ENCODE results near the gene TRHDE.

The TRHDE gene, protein sequence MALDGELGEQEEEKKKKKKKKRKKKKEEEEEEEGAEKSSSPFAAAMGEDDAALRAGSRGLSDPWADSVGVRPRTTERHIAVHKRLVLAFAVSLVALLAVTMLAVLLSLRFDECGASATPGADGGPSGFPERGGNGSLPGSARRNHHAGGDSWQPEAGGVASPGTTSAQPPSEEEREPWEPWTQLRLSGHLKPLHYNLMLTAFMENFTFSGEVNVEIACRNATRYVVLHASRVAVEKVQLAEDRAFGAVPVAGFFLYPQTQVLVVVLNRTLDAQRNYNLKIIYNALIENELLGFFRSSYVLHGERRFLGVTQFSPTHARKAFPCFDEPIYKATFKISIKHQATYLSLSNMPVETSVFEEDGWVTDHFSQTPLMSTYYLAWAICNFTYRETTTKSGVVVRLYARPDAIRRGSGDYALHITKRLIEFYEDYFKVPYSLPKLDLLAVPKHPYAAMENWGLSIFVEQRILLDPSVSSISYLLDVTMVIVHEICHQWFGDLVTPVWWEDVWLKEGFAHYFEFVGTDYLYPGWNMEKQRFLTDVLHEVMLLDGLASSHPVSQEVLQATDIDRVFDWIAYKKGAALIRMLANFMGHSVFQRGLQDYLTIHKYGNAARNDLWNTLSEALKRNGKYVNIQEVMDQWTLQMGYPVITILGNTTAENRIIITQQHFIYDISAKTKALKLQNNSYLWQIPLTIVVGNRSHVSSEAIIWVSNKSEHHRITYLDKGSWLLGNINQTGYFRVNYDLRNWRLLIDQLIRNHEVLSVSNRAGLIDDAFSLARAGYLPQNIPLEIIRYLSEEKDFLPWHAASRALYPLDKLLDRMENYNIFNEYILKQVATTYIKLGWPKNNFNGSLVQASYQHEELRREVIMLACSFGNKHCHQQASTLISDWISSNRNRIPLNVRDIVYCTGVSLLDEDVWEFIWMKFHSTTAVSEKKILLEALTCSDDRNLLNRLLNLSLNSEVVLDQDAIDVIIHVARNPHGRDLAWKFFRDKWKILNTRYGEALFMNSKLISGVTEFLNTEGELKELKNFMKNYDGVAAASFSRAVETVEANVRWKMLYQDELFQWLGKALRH

DNA sequence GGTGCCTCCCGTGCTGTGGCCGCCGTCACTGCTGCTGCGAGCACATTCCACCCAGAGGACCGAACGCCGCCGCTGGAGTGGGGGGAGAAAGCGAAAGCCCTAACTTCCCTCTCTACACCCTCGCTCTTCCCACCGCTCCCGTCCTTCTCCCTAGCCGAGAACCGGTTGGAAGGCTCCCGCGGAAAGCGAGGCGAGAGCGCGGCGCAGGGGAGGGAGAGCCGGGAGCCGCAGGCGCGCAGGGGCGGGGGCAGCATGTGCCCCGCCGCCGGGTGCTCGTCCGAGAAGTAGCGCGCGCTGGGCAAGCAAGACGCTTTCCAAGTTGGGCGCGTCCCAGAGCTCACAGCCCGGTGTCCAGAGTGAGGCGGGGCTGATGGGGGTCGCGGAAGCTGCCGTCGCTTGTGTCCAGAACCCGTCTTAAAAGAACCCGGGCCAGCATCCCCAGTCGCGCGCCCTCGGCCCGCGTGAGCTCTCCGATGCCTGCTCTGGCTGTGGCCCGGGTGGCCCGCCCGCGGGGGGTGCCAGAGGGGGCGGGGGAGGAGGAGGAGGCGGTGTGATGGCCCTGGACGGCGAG lies at the start of gene TRHDE:
Gene TRHDE (plus strand): TSS at position 280 of the 571 bp plus-strand sequence. CDS start 274 bp downstream, at position 554.
- peaks cover 41 to 49% of the 10 kb centered on the region in 2 donors for H3K27me3 ChIP-seq (ENCODE audit: control insufficient read depth in 1 of 2, insufficient read depth in 2 of 2, low read length in 2 of 2)
- peak within 1 kb of the TSS; percentile 41 for H3K27ac ChIP-seq (ENCODE audit: low read depth, low read length)
- H3K9me3 ChIP-seq (ENCODE audit: control insufficient read depth in 1 of 2, low read length in 2 of 2) = no peaks in the 10 kb centered on the region
- H3K4me1 ChIP-seq (ENCODE audit: control insufficient read depth in 1 of 2, insufficient read depth in 2 of 2, low read length in 2 of 2) = peaks cover 4 to 17% of the 10 kb centered on the region in 2 donors
- no peak within 1 kb of the TSS for H3K9ac ChIP-seq (ENCODE audit: low read depth in 1 of 2, low read length in 2 of 2)
- peak within 1 kb of the TSS; percentile 68 to 71 for H3K4me3 ChIP-seq (ENCODE audit: low read depth in 1 of 2, low read length in 2 of 2)
- H3K36me3 ChIP-seq (ENCODE audit: control insufficient read depth in 1 of 2, insufficient read depth in 2 of 2, low read length in 2 of 2) = no peaks in the 10 kb centered on the region

DNA sequence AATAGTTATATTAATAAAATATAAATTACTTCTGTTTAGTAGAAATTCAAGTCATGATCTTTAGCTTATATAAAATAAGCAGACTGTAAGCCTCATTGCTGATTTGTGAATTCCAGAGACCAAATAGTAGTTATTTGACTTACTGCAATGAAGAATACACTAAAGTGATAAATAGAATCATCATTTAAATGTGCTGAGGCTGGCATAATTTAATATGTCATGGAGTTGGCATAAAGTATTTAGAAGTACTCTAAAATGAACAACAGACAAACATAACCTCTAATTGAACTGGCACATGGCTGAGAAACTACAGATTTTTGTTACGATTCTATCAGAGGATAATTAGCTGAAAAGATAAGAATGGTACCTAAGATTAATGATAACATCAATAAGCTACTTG lies 45.7 kb upstream of the TRHDE start:
- Histone ChIP-seq H3K9me3 (ENCODE audit: control insufficient read depth in 1 of 2, low read length in 2 of 2) (no peaks in the 10 kb centered on the region), H3K4me3 (ENCODE audit: low read depth in 1 of 2, low read length in 2 of 2) (no peak overlapping the region), H3K27me3 (ENCODE audit: control insufficient read depth in 1 of 2, insufficient read depth in 2 of 2, low read length in 2 of 2) (no peaks in the 10 kb centered on the region), H3K36me3 (ENCODE audit: control insufficient read depth in 1 of 2, insufficient read depth in 2 of 2, low read length in 2 of 2) (no peaks in the 10 kb centered on the region), H3K9ac (ENCODE audit: low read depth in 1 of 2, low read length in 2 of 2) (no peak overlapping the region), H3K4me1 (ENCODE audit: control insufficient read depth in 1 of 2, insufficient read depth in 2 of 2, low read length in 2 of 2) (no peaks in the 10 kb centered on the region), H3K27ac (ENCODE audit: low read depth, low read length) (no peak overlapping the region)

DNA sequence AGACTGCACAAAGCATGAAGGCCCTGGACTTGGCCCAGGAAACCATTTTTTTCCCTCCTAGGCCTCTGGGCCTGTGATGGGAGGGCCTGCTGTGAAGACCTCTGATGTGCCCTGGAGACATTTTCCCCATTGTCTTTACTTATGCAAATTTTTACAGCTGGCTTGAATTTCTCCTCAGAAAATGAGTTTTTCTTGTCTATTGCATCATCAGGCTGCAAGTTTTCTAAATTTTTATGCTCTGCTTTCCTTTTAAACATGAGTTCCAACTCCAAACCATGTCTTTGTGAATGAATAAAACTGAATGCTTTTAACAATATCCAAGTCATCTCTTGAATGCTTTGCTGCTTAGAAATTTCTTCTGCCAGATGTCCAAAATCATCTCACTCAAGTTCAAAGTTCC lies 43.7 kb upstream of the TRHDE start:
- Histone ChIP-seq H3K27ac (ENCODE audit: low read depth, low read length) (no peak overlapping the region), H3K4me1 (ENCODE audit: control insufficient read depth in 1 of 2, insufficient read depth in 2 of 2, low read length in 2 of 2) (no peaks in the 10 kb centered on the region), H3K36me3 (ENCODE audit: control insufficient read depth in 1 of 2, insufficient read depth in 2 of 2, low read length in 2 of 2) (no peaks in the 10 kb centered on the region), H3K9ac (ENCODE audit: low read depth in 1 of 2, low read length in 2 of 2) (no peak overlapping the region), H3K27me3 (ENCODE audit: control insufficient read depth in 1 of 2, insufficient read depth in 2 of 2, low read length in 2 of 2) (no peaks in the 10 kb centered on the region), H3K9me3 (ENCODE audit: control insufficient read depth in 1 of 2, low read length in 2 of 2) (no peaks in the 10 kb centered on the region), H3K4me3 (ENCODE audit: low read depth in 1 of 2, low read length in 2 of 2) (no peak overlapping the region)

DNA sequence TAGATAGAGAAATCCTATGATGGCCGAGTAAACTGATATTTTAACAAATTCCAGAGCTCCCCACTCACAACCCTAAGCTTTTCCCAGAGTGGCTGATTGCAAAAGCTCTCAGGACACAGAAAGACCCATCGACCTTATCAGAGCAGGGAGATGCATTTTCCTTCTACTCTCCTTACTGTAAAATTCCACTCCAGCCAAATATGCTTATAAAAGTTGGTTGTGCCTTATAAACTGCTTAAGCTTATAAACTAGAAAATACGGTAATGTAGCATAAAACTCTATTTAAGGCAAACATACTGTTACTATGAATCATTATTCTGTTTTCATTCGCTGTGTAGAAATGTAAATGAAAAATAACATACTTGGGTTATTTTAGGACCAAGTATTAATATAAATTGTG lies 41.6 kb upstream of the TRHDE start:
- H3K9me3 ChIP-seq (ENCODE audit: control insufficient read depth in 1 of 2, low read length in 2 of 2) = no peaks in the 10 kb centered on the region
- H3K27ac ChIP-seq (ENCODE audit: low read depth, low read length) = no peak overlapping the region
- H3K4me1 ChIP-seq (ENCODE audit: control insufficient read depth in 1 of 2, insufficient read depth in 2 of 2, low read length in 2 of 2) = no peaks in the 10 kb centered on the region
- H3K9ac ChIP-seq (ENCODE audit: low read depth in 1 of 2, low read length in 2 of 2) = no peak overlapping the region
- no peak overlapping the region for H3K4me3 ChIP-seq (ENCODE audit: low read depth in 1 of 2, low read length in 2 of 2)
- no peaks in the 10 kb centered on the region for H3K27me3 ChIP-seq (ENCODE audit: control insufficient read depth in 1 of 2, insufficient read depth in 2 of 2, low read length in 2 of 2)
- no peaks in the 10 kb centered on the region for H3K36me3 ChIP-seq (ENCODE audit: control insufficient read depth in 1 of 2, insufficient read depth in 2 of 2, low read length in 2 of 2)

DNA sequence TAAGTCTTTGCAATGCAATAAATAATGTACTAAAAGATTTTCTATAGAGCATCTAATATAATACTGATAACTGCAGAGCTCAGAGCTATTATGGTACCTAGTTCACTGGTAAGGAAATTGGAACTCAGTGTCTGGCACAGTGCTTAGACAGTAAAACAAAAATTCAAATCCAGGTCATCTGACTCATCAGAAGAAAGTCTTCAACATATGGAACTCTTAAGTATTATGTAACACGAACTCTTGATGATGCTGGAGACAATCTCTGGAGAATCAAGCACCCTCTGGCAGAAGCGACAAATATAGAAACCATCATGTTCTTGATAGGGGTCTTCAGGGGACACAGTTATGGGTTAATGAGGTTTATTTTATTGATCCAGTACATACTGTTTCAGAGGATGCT lies 37.3 kb upstream of the TRHDE start:
- no peaks in the 10 kb centered on the region for H3K36me3 ChIP-seq (ENCODE audit: control insufficient read depth in 1 of 2, insufficient read depth in 2 of 2, low read length in 2 of 2)
- H3K9ac ChIP-seq (ENCODE audit: low read depth in 1 of 2, low read length in 2 of 2) = no peak overlapping the region
- no peaks in the 10 kb centered on the region for H3K9me3 ChIP-seq (ENCODE audit: control insufficient read depth in 1 of 2, low read length in 2 of 2)
- no peak overlapping the region for H3K4me3 ChIP-seq (ENCODE audit: low read depth in 1 of 2, low read length in 2 of 2)
- H3K4me1 ChIP-seq (ENCODE audit: control insufficient read depth in 1 of 2, insufficient read depth in 2 of 2, low read length in 2 of 2) = no peaks in the 10 kb centered on the region
- no peak overlapping the region for H3K27ac ChIP-seq (ENCODE audit: low read depth, low read length)
- H3K27me3 ChIP-seq (ENCODE audit: control insufficient read depth in 1 of 2, insufficient read depth in 2 of 2, low read length in 2 of 2) = no peaks in the 10 kb centered on the region

DNA sequence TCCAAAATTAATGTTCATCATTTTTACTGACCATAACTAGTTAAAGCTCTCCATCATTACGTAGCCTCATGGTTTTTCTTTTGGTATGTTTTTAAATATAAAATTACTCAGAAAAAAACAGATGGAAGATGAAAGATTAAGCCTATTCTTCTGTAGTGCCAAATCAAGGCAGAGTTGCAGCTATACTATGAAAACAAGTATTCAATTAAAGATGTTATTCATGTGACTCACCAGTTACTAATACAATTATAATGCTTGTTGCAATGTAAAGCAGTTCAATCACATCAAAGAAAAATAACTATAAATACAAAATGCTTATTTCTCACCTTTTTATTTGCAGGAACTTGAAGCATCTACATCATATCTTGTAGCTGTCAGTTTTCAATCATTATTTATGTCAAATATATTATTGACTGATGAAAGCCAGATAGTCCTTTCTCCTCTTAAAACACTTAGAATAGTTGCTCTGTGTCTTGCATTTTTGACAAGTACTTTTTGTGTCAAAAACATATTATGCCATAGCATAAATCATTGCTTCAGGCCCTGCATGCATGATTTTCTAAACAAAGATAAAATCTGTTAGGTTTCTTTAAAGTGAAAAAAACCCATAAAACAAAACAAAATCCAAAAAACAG lies 36.0 kb upstream of the TRHDE start:
- H3K36me3 ChIP-seq (ENCODE audit: control insufficient read depth in 1 of 2, insufficient read depth in 2 of 2, low read length in 2 of 2) = no peaks in the 10 kb centered on the region
- no peaks in the 10 kb centered on the region for H3K4me1 ChIP-seq (ENCODE audit: control insufficient read depth in 1 of 2, insufficient read depth in 2 of 2, low read length in 2 of 2)
- H3K9me3 ChIP-seq (ENCODE audit: control insufficient read depth in 1 of 2, low read length in 2 of 2) = no peaks in the 10 kb centered on the region
- H3K27me3 ChIP-seq (ENCODE audit: control insufficient read depth in 1 of 2, insufficient read depth in 2 of 2, low read length in 2 of 2) = no peaks in the 10 kb centered on the region
- no peak overlapping the region for H3K27ac ChIP-seq (ENCODE audit: low read depth, low read length)
- no peak overlapping the region for H3K4me3 ChIP-seq (ENCODE audit: low read depth in 1 of 2, low read length in 2 of 2)
- H3K9ac ChIP-seq (ENCODE audit: low read depth in 1 of 2, low read length in 2 of 2) = no peak overlapping the region

DNA sequence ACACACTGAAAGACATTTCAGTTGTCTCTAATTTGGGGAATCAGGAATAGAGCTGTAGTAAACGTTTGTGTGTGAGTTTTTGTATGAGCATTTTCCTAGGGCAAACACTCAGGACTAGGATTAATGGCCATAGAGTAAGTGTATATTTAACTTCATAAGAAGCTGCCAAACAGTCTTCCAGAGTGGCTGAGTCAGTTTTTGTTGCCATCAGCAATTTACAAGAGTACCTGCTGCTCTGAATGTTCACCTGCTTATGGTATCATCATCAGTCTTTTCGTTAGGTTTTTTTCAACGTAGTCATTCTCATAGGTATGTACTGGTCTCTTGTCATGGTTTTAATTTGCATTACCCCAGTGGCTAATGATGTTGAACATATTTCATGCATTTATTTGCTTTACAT lies 30.6 kb upstream of the TRHDE start:
- no peaks in the 10 kb centered on the region for H3K9me3 ChIP-seq (ENCODE audit: control insufficient read depth in 1 of 2, low read length in 2 of 2)
- H3K4me3 ChIP-seq (ENCODE audit: low read depth in 1 of 2, low read length in 2 of 2) = no peak overlapping the region
- no peak overlapping the region for H3K27ac ChIP-seq (ENCODE audit: low read depth, low read length)
- H3K36me3 ChIP-seq (ENCODE audit: control insufficient read depth in 1 of 2, insufficient read depth in 2 of 2, low read length in 2 of 2) = no peaks in the 10 kb centered on the region
- H3K27me3 ChIP-seq (ENCODE audit: control insufficient read depth in 1 of 2, insufficient read depth in 2 of 2, low read length in 2 of 2) = no peaks in the 10 kb centered on the region
- no peak overlapping the region for H3K9ac ChIP-seq (ENCODE audit: low read depth in 1 of 2, low read length in 2 of 2)
- H3K4me1 ChIP-seq (ENCODE audit: control insufficient read depth in 1 of 2, insufficient read depth in 2 of 2, low read length in 2 of 2) = no peaks in the 10 kb centered on the region

DNA sequence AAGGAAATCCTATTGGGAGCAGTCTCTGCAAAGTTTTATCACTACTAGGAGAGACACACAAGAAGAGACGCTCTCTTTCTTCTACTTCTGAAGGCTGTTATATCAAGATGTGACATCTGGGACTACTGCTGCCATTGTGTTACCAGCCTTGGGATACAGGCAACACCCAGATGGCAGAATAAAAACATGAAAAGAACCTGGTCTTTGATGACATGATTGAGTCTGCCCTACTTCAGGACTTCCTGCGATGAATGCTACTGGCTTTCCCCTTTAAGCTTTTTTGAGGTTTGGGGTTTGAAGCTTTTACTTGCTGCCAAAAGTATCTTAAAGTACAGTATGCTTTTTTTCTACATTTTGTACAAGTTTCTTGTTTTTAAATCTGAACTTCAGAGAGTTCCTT lies 29.2 kb upstream of the TRHDE start:
- no peaks in the 10 kb centered on the region for H3K9me3 ChIP-seq (ENCODE audit: control insufficient read depth in 1 of 2, low read length in 2 of 2)
- H3K36me3 ChIP-seq (ENCODE audit: control insufficient read depth in 1 of 2, insufficient read depth in 2 of 2, low read length in 2 of 2) = no peaks in the 10 kb centered on the region
- no peak overlapping the region for H3K27ac ChIP-seq (ENCODE audit: low read depth, low read length)
- H3K27me3 ChIP-seq (ENCODE audit: control insufficient read depth in 1 of 2, insufficient read depth in 2 of 2, low read length in 2 of 2) = no peaks in the 10 kb centered on the region
- no peaks in the 10 kb centered on the region for H3K4me1 ChIP-seq (ENCODE audit: control insufficient read depth in 1 of 2, insufficient read depth in 2 of 2, low read length in 2 of 2)
- H3K9ac ChIP-seq (ENCODE audit: low read depth in 1 of 2, low read length in 2 of 2) = no peak overlapping the region
- H3K4me3 ChIP-seq (ENCODE audit: low read depth in 1 of 2, low read length in 2 of 2) = no peak overlapping the region

DNA sequence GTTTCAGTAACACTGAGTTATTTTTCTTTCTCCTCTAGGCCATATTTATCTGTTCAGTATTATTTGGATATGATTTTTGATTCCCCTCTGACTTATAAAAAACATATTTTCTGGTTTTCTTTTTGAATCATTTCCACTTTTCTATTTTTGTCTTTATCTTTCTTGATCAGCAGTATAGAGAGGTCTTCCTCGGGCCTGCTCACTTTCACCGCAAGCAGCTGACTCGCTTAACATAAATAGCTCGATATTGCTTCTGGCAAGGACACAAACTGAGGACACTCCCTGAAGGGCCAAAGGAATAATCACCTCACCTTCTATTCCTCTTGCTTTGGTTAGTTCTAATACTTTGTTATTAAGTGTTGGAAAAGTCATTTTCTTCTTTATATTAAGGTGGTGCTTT lies 25.8 kb upstream of the TRHDE start:
- Histone ChIP-seq H3K27ac (ENCODE audit: low read depth, low read length) (no peak overlapping the region), H3K9ac (ENCODE audit: low read depth in 1 of 2, low read length in 2 of 2) (no peak overlapping the region), H3K4me1 (ENCODE audit: control insufficient read depth in 1 of 2, insufficient read depth in 2 of 2, low read length in 2 of 2) (no peaks in the 10 kb centered on the region), H3K36me3 (ENCODE audit: control insufficient read depth in 1 of 2, insufficient read depth in 2 of 2, low read length in 2 of 2) (no peaks in the 10 kb centered on the region), H3K27me3 (ENCODE audit: control insufficient read depth in 1 of 2, insufficient read depth in 2 of 2, low read length in 2 of 2) (no peaks in the 10 kb centered on the region), H3K9me3 (ENCODE audit: control insufficient read depth in 1 of 2, low read length in 2 of 2) (no peaks in the 10 kb centered on the region), H3K4me3 (ENCODE audit: low read depth in 1 of 2, low read length in 2 of 2) (no peak overlapping the region)

Data from duodenal mucosa (tissue), 2 donors.